HEK293 (cell line): ENCODE data around the gene TAGLN.

Experiments used
- CTCF ChIA-PET: fragments of 350-600 bp; formaldehyde crosslinking; extraction: SDS; loops from one replicate; lab custom pipeline; 2021; ENCODE audit warnings: antibody characterized with exemption; lab: Yijun Ruan, JAX
- POLR2A ChIA-PET: fragments of 300-600 bp; formaldehyde crosslinking; extraction: SDS; loops from one replicate; lab custom pipeline; 2020; ENCODE audit warnings: antibody characterized with exemption, inconsistent platforms; lab: Yijun Ruan, JAX
- H3K27ac ChIP-seq: fragments of 200-500 bp; sonication (Bioruptor generic); 2 replicates; pipeline ENCODE4 v1.5.1; 2014; ENCODE audit warnings: low read depth, low read length, control low read depth, inconsistent platforms; ENCODE audit errors: extremely low read depth
- H3K36me3 ChIP-seq, 2 experiments: fragments of 200-500 bp in 1 of 2; sonication (Bioruptor generic) in 1 of 2; 1 replicate in 1 of 2; 2 replicates in 1 of 2; pipeline ENCODE4 v1.5.1; 2014 to 2017; ENCODE audit warnings: inconsistent platforms in 2 of 2, low read length in 2 of 2; ENCODE audit not compliant: control insufficient read depth in 2 of 2, insufficient read depth in 1 of 2
- H3K4me1 ChIP-seq: fragments of 200-500 bp; sonication (Bioruptor generic); 2 replicates; pipeline ENCODE4 v1.5.1; 2014; ENCODE audit warnings: mild to moderate bottlenecking, low read length, inconsistent platforms; ENCODE audit not compliant: control insufficient read depth, insufficient read depth
- H3K4me3 ChIP-seq: 2 replicates; pipeline ENCODE4 v1.5.1; 2011; ENCODE audit warnings: low read depth, mild to moderate bottlenecking, control low read depth, low read length, moderate library complexity
- H3K9me3 ChIP-seq: fragments of 200-500 bp; sonication (Bioruptor generic); 2 replicates; pipeline ENCODE4 v1.5.1; 2014; ENCODE audit warnings: low read depth, low read length, inconsistent platforms; ENCODE audit not compliant: control insufficient read depth, insufficient read depth
- GLI2 ChIP-seq: fragments of 450-650 bp; formaldehyde crosslinking; IDR thresholded peaks from 2 replicates; pipeline ENCODE4; 2017; ENCODE audit warnings: missing biosample characterization, missing genetic modification characterization, low read depth, borderline replicate concordance
- GLIS1 ChIP-seq: fragments of 450-650 bp; formaldehyde crosslinking; IDR thresholded peaks from 2 replicates; pipeline ENCODE4 v1.5.1; 2016; ENCODE audit warnings: missing biosample characterization, missing genetic modification characterization
- KLF10 ChIP-seq: fragments of 450-650 bp; IDR thresholded peaks from 2 replicates; pipeline ENCODE4 v1.5.1; 2018; ENCODE audit warnings: missing biosample characterization, mild to moderate bottlenecking, missing genetic modification characterization
- KLF7 ChIP-seq: fragments of 450-650 bp; formaldehyde crosslinking; IDR thresholded peaks from 2 replicates; pipeline ENCODE4 v1.5.1; 2016; ENCODE audit warnings: missing biosample characterization, missing genetic modification characterization, borderline replicate concordance
- KLF9 ChIP-seq: fragments of 450-650 bp; formaldehyde crosslinking; IDR thresholded peaks from 2 replicates; pipeline ENCODE4 v1.5.1; 2016; ENCODE audit warnings: missing biosample characterization, missing genetic modification characterization, low read depth
- PRDM1 ChIP-seq: fragments of 450-650 bp; formaldehyde crosslinking; IDR thresholded peaks from 2 replicates; pipeline ENCODE4; 2016; ENCODE audit warnings: missing biosample characterization, missing genetic modification characterization
- REPIN1 ChIP-seq: fragments of 450-650 bp; formaldehyde crosslinking; IDR thresholded peaks from 2 replicates; pipeline ENCODE4 v1.5.1; 2017; ENCODE audit warnings: missing biosample characterization, missing genetic modification characterization, low read depth
- ZBTB10 ChIP-seq: fragments of 450-650 bp; formaldehyde crosslinking; IDR thresholded peaks from 2 replicates; pipeline ENCODE4 v1.5.1; 2016; ENCODE audit warnings: missing biosample characterization, missing genetic modification characterization
- ZBTB20 ChIP-seq: fragments of 450-650 bp; formaldehyde crosslinking; IDR thresholded peaks from 2 replicates; pipeline ENCODE4 v1.5.1; 2016; ENCODE audit warnings: missing biosample characterization, missing genetic modification characterization
- ZBTB21 ChIP-seq: fragments of 450-650 bp; formaldehyde crosslinking; IDR thresholded peaks from 2 replicates; pipeline ENCODE4 v1.5.1; 2017; ENCODE audit warnings: missing biosample characterization, missing genetic modification characterization
- ZFP41 ChIP-seq: fragments of 450-650 bp; formaldehyde crosslinking; IDR thresholded peaks from 2 replicates; pipeline ENCODE4 v1.5.1; 2016; ENCODE audit warnings: missing biosample characterization, missing genetic modification characterization, borderline replicate concordance
- ZIC2 ChIP-seq: fragments of 450-650 bp; formaldehyde crosslinking; IDR thresholded peaks from 2 replicates; pipeline ENCODE4 v1.5.1; 2016; ENCODE audit warnings: missing biosample characterization, missing genetic modification characterization
- ZNF16 ChIP-seq: fragments of 450-650 bp; formaldehyde crosslinking; IDR thresholded peaks from 2 replicates; pipeline ENCODE4 v1.5.1; 2016; ENCODE audit warnings: low read depth, missing biosample characterization, missing genetic modification characterization
- ZNF2 ChIP-seq: fragments of 450-650 bp; formaldehyde crosslinking; IDR thresholded peaks from 2 replicates; pipeline ENCODE4 v1.5.1; 2016; ENCODE audit warnings: missing biosample characterization, missing genetic modification characterization
- ZNF274 ChIP-seq, 2 experiments: fragments of 200-500 bp in 1 of 2; fragments of 450-650 bp in 1 of 2; sonication (Bioruptor generic) in 1 of 2; formaldehyde crosslinking in 1 of 2; IDR thresholded peaks; 2 replicates each; pipeline versions ENCODE4 v1.5.1 to v1.6.1; 2014 to 2016; ENCODE audit warnings: borderline replicate concordance in 1 of 2, inconsistent platforms in 1 of 2, low read length in 1 of 2, missing biosample characterization in 1 of 2, missing genetic modification characterization in 1 of 2
- ZNF302 ChIP-seq: fragments of 450-650 bp; formaldehyde crosslinking; IDR thresholded peaks from 2 replicates; pipeline ENCODE4 v1.5.1; 2016; ENCODE audit warnings: missing biosample characterization, missing genetic modification characterization, low read depth
- ZNF350 ChIP-seq: fragments of 450-650 bp; formaldehyde crosslinking; IDR thresholded peaks from 2 replicates; pipeline ENCODE4 v1.5.0; 2017; ENCODE audit warnings: missing biosample characterization, mild to moderate bottlenecking, missing genetic modification characterization
- ZNF404 ChIP-seq: fragments of 450-650 bp; formaldehyde crosslinking; IDR thresholded peaks from 2 replicates; pipeline ENCODE4 v1.5.1; 2017; ENCODE audit warnings: missing biosample characterization, missing genetic modification characterization
- ZNF48 ChIP-seq: fragments of 450-650 bp; formaldehyde crosslinking; IDR thresholded peaks from 2 replicates; pipeline ENCODE4 v1.5.1; 2016; ENCODE audit warnings: missing biosample characterization, missing genetic modification characterization
- ZNF580 ChIP-seq: fragments of 450-650 bp; formaldehyde crosslinking; IDR thresholded peaks from 2 replicates; pipeline ENCODE4 v1.5.1; 2016; ENCODE audit warnings: missing biosample characterization, missing genetic modification characterization
- ZNF610 ChIP-seq: fragments of 450-650 bp; formaldehyde crosslinking; IDR thresholded peaks from 2 replicates; pipeline ENCODE4 v1.5.1; 2016; ENCODE audit warnings: missing biosample characterization, missing genetic modification characterization, borderline replicate concordance
- ZNF621 ChIP-seq: fragments of 450-650 bp; formaldehyde crosslinking; IDR thresholded peaks from 2 replicates; pipeline ENCODE4 v1.5.1; 2017; ENCODE audit warnings: missing biosample characterization, missing genetic modification characterization
- ZNF747 ChIP-seq: fragments of 450-650 bp; formaldehyde crosslinking; IDR thresholded peaks from 2 replicates; pipeline ENCODE4 v1.5.1; 2016; ENCODE audit warnings: missing biosample characterization, missing genetic modification characterization
- ZSCAN30 ChIP-seq: fragments of 450-650 bp; IDR thresholded peaks from 2 replicates; pipeline ENCODE4 v1.5.1; 2018; ENCODE audit warnings: missing biosample characterization, mild to moderate bottlenecking, missing genetic modification characterization, moderate library complexity
- TF ChIP-seq, protein P1 (sequence below): fragments of 450-650 bp; formaldehyde crosslinking; IDR thresholded peaks from 2 replicates; pipeline ENCODE4 v1.5.1; 2017; ENCODE audit warnings: missing biosample characterization, missing genetic modification characterization

TAGLN gene

GRCh38 chr11:117198613-117199012 lies 557 bp upstream of the TAGLN start:
- no peak overlapping the region for H3K4me3 ChIP-seq
- TF ChIP-seq ZNF621 (tag by site-specific recombination) (no peak), GLI2 (tag by site-specific recombination) (no peak), ZNF350 (tag by site-specific recombination) (no peak), ZFP41 (tag by site-specific recombination) (no peak), ZNF16 (tag by site-specific recombination) (no peak), KLF9 (tag by site-specific recombination) (no peak), ZNF274 (IDR thresholded peaks at IDR 0.05; ENCODE audit: low read length) (no peak), ZNF274 (tag by site-specific recombination; IDR thresholded peaks at IDR 0.05; ENCODE audit: borderline replicate concordance) (no peak), ZNF48 (no peak), ZNF580 (tag by site-specific recombination) (no peak), KLF7 (tag by site-specific recombination) (no peak), ZBTB20 (tag by site-specific recombination) (no peak), ZNF2 (tag by site-specific recombination) (no peak), ZNF302 (no peak), ZBTB21 (tag by site-specific recombination) (no peak), KLF10 (tag by site-specific recombination) (no peak), ZIC2 (no peak), ZNF404 (tag by site-specific recombination) (no peak), REPIN1 (tag by site-specific recombination) (no peak)
- TF ChIP-seq, protein P1, sequence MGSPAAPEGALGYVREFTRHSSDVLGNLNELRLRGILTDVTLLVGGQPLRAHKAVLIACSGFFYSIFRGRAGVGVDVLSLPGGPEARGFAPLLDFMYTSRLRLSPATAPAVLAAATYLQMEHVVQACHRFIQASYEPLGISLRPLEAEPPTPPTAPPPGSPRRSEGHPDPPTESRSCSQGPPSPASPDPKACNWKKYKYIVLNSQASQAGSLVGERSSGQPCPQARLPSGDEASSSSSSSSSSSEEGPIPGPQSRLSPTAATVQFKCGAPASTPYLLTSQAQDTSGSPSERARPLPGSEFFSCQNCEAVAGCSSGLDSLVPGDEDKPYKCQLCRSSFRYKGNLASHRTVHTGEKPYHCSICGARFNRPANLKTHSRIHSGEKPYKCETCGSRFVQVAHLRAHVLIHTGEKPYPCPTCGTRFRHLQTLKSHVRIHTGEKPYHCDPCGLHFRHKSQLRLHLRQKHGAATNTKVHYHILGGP (tag by site-specific recombination) = no peak
- peaks cover 0 to 24% of the 10 kb centered on the region in 2 experiments; a peak in 1 of 3 replicates for H3K36me3 ChIP-seq
- H3K9me3 ChIP-seq = no peaks in the 10 kb centered on the region
- ChIA-PET POLR2A (interaction anchor here (1.8 kb wide), 1 partner anchor 20 kb away, joined by 5 read pairs; the partner anchor contains the start of gene SIDT2), CTCF (interaction anchor here (0.7 to 2.4 kb wide), 6 partner anchors 18 to 267 kb away, joined by 3 to 10 read pairs (median 4); no protein-coding TSS in a partner anchor)
- H3K27ac ChIP-seq = no peak overlapping the region
- no peaks in the 10 kb centered on the region for H3K4me1 ChIP-seq

DNA sequence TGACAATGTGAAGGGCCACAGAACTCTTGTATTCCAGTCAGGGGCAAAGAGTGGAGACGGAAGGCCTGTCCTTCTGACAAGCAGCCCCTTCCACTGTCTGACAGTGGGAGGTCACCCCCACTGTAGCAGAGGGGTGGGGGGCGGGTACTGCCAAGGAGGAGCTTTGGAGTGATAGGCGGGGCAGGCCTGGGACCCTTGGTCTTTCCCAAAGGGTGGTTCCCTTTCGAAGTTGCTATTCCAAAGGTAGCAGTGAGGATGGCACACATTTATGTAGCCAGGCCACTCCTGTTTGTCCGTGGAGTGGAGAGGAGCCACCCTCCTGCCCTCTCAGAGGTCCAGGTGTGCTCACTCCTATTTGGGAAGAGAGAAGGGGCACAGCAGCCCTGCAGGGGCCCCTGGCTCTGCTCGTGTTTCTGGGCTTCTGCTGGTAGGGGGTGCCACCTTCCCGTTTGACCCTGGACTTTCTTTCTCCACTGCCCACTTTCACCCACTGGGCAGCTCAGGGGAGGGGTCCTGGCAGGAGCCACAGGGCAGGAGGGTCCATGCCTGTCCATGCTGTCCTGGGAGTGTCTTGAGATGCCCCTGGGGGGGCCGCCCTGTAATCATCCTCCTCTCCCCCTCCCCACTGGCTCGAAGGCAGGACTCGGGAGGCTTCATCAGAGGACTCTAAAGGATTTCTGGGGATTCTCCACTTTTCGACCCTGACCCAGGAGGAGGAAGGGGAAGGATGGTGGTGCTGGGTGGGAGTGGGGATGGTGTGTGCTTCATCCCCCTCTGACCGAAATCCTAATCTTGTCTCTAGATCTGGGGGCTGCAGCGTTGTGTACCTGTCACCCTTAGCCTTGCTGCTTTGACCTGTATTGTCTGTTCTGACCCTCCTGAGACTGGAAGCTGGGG lies 994 bp downstream of the TAGLN start:
- no peaks in the 10 kb centered on the region for H3K9me3 ChIP-seq
- H3K4me1 ChIP-seq = no peaks in the 10 kb centered on the region
- ChIA-PET CTCF (interaction anchor here (0.7 to 1.6 kb wide), 2 partner anchors 19 to 147 kb away, joined by 3 to 9 read pairs; no protein-coding TSS in a partner anchor), POLR2A (interaction anchor here (1.1 to 1.8 kb wide), 2 partner anchors 22 kb away, joined by 3 to 5 read pairs; partner anchors contain the start of gene SIDT2)
- no peak overlapping the region for H3K27ac ChIP-seq
- H3K4me3 ChIP-seq = no peak overlapping the region
- H3K36me3 ChIP-seq = peaks cover 0 to 28% of the 10 kb centered on the region in 2 experiments; a peak in 1 of 3 replicates
- TF ChIP-seq PRDM1 (tag by site-specific recombination) = no peak
- no peak for TF ChIP-seq ZNF610 (tag by site-specific recombination)
- no peak for TF ChIP-seq ZBTB10 (tag by site-specific recombination)
- TF ChIP-seq GLIS1 (tag by site-specific recombination) = peak; percentile 55
- no peak for TF ChIP-seq ZSCAN30
- no peak for TF ChIP-seq ZNF747 (tag by site-specific recombination)
